Large intestine (tissue), 3 donors: ENCODE data around the gene C3orf80. TPM values are rescaled to one million over a fixed set of nuclear protein-coding genes. Genes with fewer than 3 reads are reported as not detected.
"Not testable (repeated sequence)": the region's sequence is repeated elsewhere in the genome, so short reads cannot be mapped to it uniquely, and the experiment has no call there.

Experiments
- DNase-seq, 2 donors: peaks; one replicate each; pipeline versions ENCODE4 v3.0.0 to v3.0.0-alpha.2; 2013
- H3K27ac ChIP-seq: one replicate; pipeline ENCODE4 v1.5.1; 2013; ENCODE audit warnings: low read length
- H3K27me3 ChIP-seq: 2 replicates; pipeline ENCODE4 v1.6.1; 2013; ENCODE audit warnings: low read length; ENCODE audit not compliant: control insufficient read depth, insufficient read depth
- H3K36me3 ChIP-seq: 2 replicates; pipeline ENCODE4 v1.6.1; 2013; ENCODE audit warnings: low read length; ENCODE audit not compliant: control insufficient read depth, insufficient read depth
- H3K4me1 ChIP-seq: one replicate; pipeline ENCODE4 v1.6.1; 2013; ENCODE audit warnings: low read length; ENCODE audit not compliant: control insufficient read depth, insufficient read depth
- H3K4me3 ChIP-seq: one replicate; pipeline ENCODE4 v1.5.1; 2013; ENCODE audit warnings: low read length
- H3K9me3 ChIP-seq: one replicate; pipeline ENCODE4 v1.6.1; 2013; ENCODE audit warnings: mild to moderate bottlenecking, low read depth, low read length, moderate library complexity; ENCODE audit not compliant: control insufficient read depth
- WGBS: methylation state at CpG from one replicate; pipeline ENCODE4 v1.1.5; 2013; ENCODE audit warnings: low lambda C conversion rate; ENCODE audit not compliant: insufficient coverage; 5-methylcytosine and 5-hydroxymethylcytosine counted together
- polyA plus RNA-seq: library from polyadenylated mRNA; unstranded; fragments of 120-200 nt; gene quantifications from one replicate; pipeline ENCODE4 v1.2.1, GENCODE V29; 2013

The C3orf80 gene
- polyA plus RNA-seq, 1 donor, result 0.72 TPM

DNA sequence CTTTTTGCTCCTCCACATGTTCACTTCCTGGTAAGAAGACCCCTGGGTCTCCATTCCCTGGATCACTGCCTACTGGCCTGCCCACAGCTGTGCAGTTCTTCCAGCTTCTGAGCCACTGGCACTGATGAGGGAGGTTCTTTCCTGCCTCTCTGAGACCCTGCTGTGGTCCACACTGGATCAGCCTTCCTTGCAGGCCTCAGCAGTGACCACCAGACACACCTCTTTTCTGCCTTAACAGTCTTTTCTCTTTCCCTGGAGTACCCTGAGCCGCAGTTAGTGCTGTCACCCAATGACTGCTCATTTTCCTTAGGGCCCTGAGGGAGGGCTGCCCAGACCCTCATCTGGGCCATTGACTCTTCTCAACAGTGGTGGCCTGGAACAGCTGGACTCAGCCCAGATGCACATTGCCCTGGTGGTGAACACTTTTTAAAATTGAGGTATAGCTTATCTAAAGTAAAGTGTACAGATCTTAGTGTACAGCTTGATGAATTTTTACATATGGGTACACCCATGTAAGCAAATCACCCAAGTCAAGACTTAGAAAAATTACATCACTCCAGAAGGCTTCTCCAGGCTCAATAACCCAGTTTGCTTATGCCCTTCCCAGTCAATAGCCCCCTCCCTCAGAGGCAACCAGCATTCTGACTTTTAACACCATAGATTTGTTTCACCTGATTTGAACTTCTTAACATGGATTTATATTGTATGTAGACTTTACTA, 32.8 kb upstream of the C3orf80 start:
- no peak for DNase-seq
- no CpG with 5 or more reads among the region's 1 CpG for WGBS

DNA sequence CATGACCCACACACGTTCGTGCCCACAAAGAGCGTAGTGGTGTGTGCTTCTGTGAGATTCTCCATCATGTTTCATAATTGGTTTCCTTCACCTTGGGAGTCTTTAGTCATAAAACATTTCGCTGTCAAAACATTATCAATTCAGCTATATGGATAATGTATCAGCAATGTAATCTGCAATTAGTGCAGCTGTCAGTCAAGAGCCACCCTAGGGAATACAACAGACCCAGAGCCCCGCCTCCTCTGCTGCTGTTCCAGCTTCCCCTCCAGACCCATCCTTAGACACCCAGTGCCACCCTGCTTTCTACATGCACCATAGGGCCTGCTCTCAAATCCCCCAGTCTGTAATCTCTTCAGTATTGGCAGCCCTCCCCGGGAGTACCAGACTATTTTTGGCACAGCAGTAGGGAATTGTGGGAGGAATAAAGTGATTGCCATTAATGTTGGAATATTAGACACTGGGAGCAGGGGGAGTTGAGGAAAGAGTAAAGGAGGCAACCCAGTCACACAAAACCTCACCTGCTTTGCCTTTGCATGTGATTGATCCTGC, 31.5 kb upstream of the C3orf80 start:
- Histone ChIP-seq H3K4me1 (no peaks in the 10 kb centered on the region), H3K4me3 (no peak overlapping the region), H3K36me3 (no peaks in the 10 kb centered on the region), H3K27ac (no peak overlapping the region), H3K9me3 (no peaks in the 10 kb centered on the region), H3K27me3 (no peaks in the 10 kb centered on the region)
- DNase-seq, result no peak
- no CpG with 5 or more reads among the region's 6 CpGs for WGBS

More for the DNA sequence above, 32.8 kb upstream of the C3orf80 start:
- no peaks in the 10 kb centered on the region for H3K36me3 ChIP-seq
- no peaks in the 10 kb centered on the region for H3K9me3 ChIP-seq
- no peak overlapping the region for H3K27ac ChIP-seq
- H3K4me1 ChIP-seq, result no peaks in the 10 kb centered on the region
- no peak overlapping the region for H3K4me3 ChIP-seq
- no peaks in the 10 kb centered on the region for H3K27me3 ChIP-seq

DNA sequence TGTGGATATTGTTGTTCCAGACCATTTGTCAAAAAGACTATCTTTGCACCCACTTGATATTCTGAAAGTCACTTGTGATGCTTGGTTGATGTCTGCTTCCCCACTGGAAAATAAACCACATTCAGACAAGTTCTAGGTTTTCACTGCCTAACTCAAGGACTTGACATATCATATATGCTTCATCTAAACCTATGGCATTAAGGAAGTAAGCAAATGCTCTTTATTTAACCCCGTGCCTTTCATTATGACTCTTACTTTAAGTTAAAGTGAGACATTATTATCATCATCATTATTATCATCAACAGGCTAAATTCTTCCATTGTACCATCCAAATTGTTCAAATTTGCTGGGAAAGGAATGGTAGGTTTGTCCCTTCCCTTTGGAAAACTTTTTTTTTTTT, 30.8 kb upstream of the C3orf80 start:
- Histone ChIP-seq H3K27me3 (no peaks in the 10 kb centered on the region), H3K4me3 (no peak overlapping the region), H3K9me3 (no peaks in the 10 kb centered on the region), H3K4me1 (no peaks in the 10 kb centered on the region), H3K36me3 (no peaks in the 10 kb centered on the region), H3K27ac (no peak overlapping the region)
- DNase-seq, result no peak
- no CpG with 5 or more reads among the region's 1 CpG for WGBS

GRCh38 chr3:160195106-160195505, 30.1 kb upstream of the C3orf80 start:
- H3K36me3 ChIP-seq, result no peaks in the 10 kb centered on the region
- peak in 1 of 2 donors; percentile 16 for DNase-seq
- no peaks in the 10 kb centered on the region for H3K4me1 ChIP-seq
- H3K27me3 ChIP-seq, result no peaks in the 10 kb centered on the region
- no peak overlapping the region for H3K4me3 ChIP-seq
- no peak overlapping the region for H3K27ac ChIP-seq
- H3K9me3 ChIP-seq, result no peaks in the 10 kb centered on the region

GRCh38 chr3:160196511-160197104, 28.6 kb upstream of the C3orf80 start:
- Histone ChIP-seq H3K9me3 (no peaks in the 10 kb centered on the region), H3K27me3 (no peaks in the 10 kb centered on the region), H3K27ac (no peak overlapping the region), H3K4me1 (no peaks in the 10 kb centered on the region), H3K36me3 (no peaks in the 10 kb centered on the region), H3K4me3 (no peak overlapping the region)
- 100% methylated on average over 1 of the region's 9 CpGs for WGBS
- no peak for DNase-seq

- no CpG with 5 or more reads among the region's 3 CpGs for WGBS
- Histone ChIP-seq H3K27me3 (no peaks in the 10 kb centered on the region), H3K27ac (no peak overlapping the region), H3K4me1 (no peaks in the 10 kb centered on the region), H3K9me3 (no peaks in the 10 kb centered on the region), H3K4me3 (no peak overlapping the region), H3K36me3 (no peaks in the 10 kb centered on the region)
- DNase-seq, result no peak
Measured at GRCh38 chr3:160199108-160199507, 26.1 kb upstream of the C3orf80 start.

GRCh38 chr3:160200353-160200752, 24.9 kb upstream of the C3orf80 start:
- no peaks in the 10 kb centered on the region for H3K27me3 ChIP-seq
- no CpG with 5 or more reads among the region's 1 CpG for WGBS

GRCh38 chr3:160204396-160205011, 20.7 kb upstream of the C3orf80 start:
- H3K4me3 ChIP-seq, DNase-seq, H3K27ac ChIP-seq, H3K27me3 ChIP-seq, H3K4me1 ChIP-seq, H3K36me3 ChIP-seq, H3K9me3 ChIP-seq: not testable (repeated sequence)
- 100% methylated on average over 1 of the region's 5 CpGs for WGBS

More at GRCh38 chr3:160200353-160200752, 24.9 kb upstream of the C3orf80 start:
- H3K4me3 ChIP-seq, result no peak overlapping the region
- H3K4me1 ChIP-seq, result no peaks in the 10 kb centered on the region
- H3K27ac ChIP-seq, result no peak overlapping the region
- no peaks in the 10 kb centered on the region for H3K36me3 ChIP-seq
- no peak for DNase-seq
- H3K9me3 ChIP-seq, result no peaks in the 10 kb centered on the region

DNA sequence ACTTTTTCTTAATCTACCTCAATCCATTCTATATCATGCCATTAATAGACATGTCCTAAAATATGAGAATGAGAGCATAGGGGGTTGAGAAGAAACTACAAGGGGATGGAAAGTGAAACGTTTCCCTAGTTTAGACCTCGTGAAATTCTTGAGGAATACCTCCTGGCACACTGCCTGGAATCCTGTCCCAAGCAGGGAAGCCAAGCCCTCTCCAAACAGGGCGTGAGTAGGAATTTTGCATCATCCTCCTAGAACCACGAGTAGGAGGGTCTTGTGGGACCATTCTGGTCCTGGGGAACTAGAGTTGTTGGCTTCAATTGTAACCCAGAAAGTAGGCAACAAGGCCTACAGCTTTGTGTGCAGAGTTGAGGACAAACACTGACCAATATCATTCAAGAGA, 19.6 kb upstream of the C3orf80 start:
- Histone ChIP-seq H3K9me3 (no peaks in the 10 kb centered on the region), H3K4me1 (no peaks in the 10 kb centered on the region), H3K27me3 (peaks cover 3% of the 10 kb centered on the region), H3K4me3 (no peak overlapping the region), H3K36me3 (no peaks in the 10 kb centered on the region), H3K27ac (no peak overlapping the region)
- no peak for DNase-seq
- WGBS, result 80% methylated on average over 1 of the region's 4 CpGs

DNA sequence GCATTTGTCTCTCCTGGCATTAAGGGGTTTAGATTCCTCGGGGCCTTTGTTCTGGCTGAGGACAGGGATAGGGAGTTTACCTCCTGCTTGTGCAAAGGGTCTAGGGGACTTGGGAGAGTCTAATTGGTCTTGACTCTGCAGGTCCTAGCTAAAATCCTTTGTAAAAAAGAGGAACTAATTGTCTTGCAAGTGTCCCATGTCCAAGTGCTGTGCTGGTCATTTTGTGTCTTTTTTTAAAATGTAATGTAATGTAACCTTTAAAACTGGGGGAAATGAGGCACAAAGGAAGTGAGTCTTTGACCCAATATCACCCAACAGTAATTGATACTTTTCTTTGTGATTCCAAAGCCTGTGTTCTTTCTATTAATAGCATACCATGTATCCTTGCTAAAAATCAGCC, 14.9 kb upstream of the C3orf80 start:
- Histone ChIP-seq H3K4me3 (no peak overlapping the region), H3K36me3 (no peaks in the 10 kb centered on the region), H3K4me1 (no peaks in the 10 kb centered on the region), H3K27ac (no peak overlapping the region), H3K27me3 (peaks cover 3% of the 10 kb centered on the region), H3K9me3 (no peaks in the 10 kb centered on the region)
- WGBS, result no CpG with 5 or more reads among the region's 1 CpG
- no peak for DNase-seq
